GM10847 (cell line): ENCODE data around the gene BRINP3.

Experiments used
- POLR2A ChIP-seq: IDR thresholded peaks from 2 replicates; pipeline ENCODE4 v1.6.1; 2011; ENCODE audit not compliant: insufficient read length; ENCODE audit errors: extremely low read depth

BRINP3 gene

GRCh38 chr1:190140644-190141043 is 337.0 kb downstream of the BRINP3 start:
- no peak for TF ChIP-seq POLR2A

- no peak for TF ChIP-seq POLR2A
Measured at GRCh38 chr1:190138702-190139101, 339.0 kb downstream of the BRINP3 start.

GRCh38 chr1:190138266-190138665 is 339.4 kb downstream of the BRINP3 start:
- TF ChIP-seq POLR2A = no peak

GRCh38 chr1:190129366-190129765 is 348.3 kb downstream of the BRINP3 start:
- TF ChIP-seq POLR2A = no peak

- no peak for TF ChIP-seq POLR2A
Measured at GRCh38 chr1:190126728-190127127, 350.9 kb downstream of the BRINP3 start.

- TF ChIP-seq POLR2A = no peak
Measured at GRCh38 chr1:190124068-190124467, 353.6 kb downstream of the BRINP3 start.

GRCh38 chr1:190119683-190120082 is 358.0 kb downstream of the BRINP3 start:
- no peak for TF ChIP-seq POLR2A

- TF ChIP-seq POLR2A = no peak
Measured at GRCh38 chr1:190116921-190117320, 360.7 kb downstream of the BRINP3 start.

GRCh38 chr1:190104961-190105360 is 372.7 kb downstream of the BRINP3 start:
- TF ChIP-seq POLR2A = no peak

- no peak for TF ChIP-seq POLR2A
Measured at GRCh38 chr1:190102757-190103326, 374.8 kb downstream of the BRINP3 start.

- no peak for TF ChIP-seq POLR2A
Measured at GRCh38 chr1:190101756-190102155, 375.9 kb downstream of the BRINP3 start.

GRCh38 chr1:190098756-190099155 is 378.9 kb downstream of the BRINP3 start:
- TF ChIP-seq POLR2A = no peak

GRCh38 chr1:190098107-190098506 is 379.6 kb downstream of the BRINP3 start:
- no peak for TF ChIP-seq POLR2A

- TF ChIP-seq POLR2A = no peak
Measured at GRCh38 chr1:190095596-190095995, 382.1 kb downstream of the BRINP3 start.

- no peak for TF ChIP-seq POLR2A
Measured at GRCh38 chr1:190084552-190084951, 393.1 kb downstream of the BRINP3 start.

GRCh38 chr1:190068304-190068703 is 409.4 kb downstream of the BRINP3 start:
- TF ChIP-seq POLR2A = no peak

GRCh38 chr1:190067592-190067991 is 410.1 kb downstream of the BRINP3 start:
- TF ChIP-seq POLR2A = no peak

- TF ChIP-seq POLR2A = no peak
Measured at GRCh38 chr1:190066011-190066410, 411.7 kb downstream of the BRINP3 start.

- no peak for TF ChIP-seq POLR2A
Measured at GRCh38 chr1:190049314-190049713, 428.4 kb downstream of the BRINP3 start.
